Ishikawa (cell line): Measurements from ENCODE around the gene GREB1L.

Source experiments
- CEBPB ChIP-seq: IDR thresholded peaks from 2 replicates; pipeline ENCODE4 v1.6.1; 2012
- CREB1 ChIP-seq: IDR thresholded peaks from 2 replicates; pipeline ENCODE4 v1.6.1; 2012; ENCODE audit warnings: low read depth
- EGR1 ChIP-seq: IDR thresholded peaks from 2 replicates; pipeline ENCODE4 v1.6.1; 2012
- EP300 ChIP-seq: IDR thresholded peaks from 2 replicates; pipeline ENCODE4 v1.6.1; 2012; ENCODE audit warnings: borderline replicate concordance
- FOXM1 ChIP-seq: IDR thresholded peaks from 2 replicates; pipeline ENCODE4 v1.6.1; 2012; ENCODE audit warnings: low read depth, borderline replicate concordance
- NFIC ChIP-seq: IDR thresholded peaks from 2 replicates; pipeline ENCODE4 v1.6.1; 2012
- RAD21 ChIP-seq: IDR thresholded peaks from 2 replicates; pipeline ENCODE4 v1.6.1; 2012; ENCODE audit warnings: low read depth
- REST ChIP-seq: IDR thresholded peaks from 2 replicates; pipeline ENCODE4 v1.6.1; 2012; ENCODE audit warnings: low read depth, mild to moderate bottlenecking
- TAF1 ChIP-seq: IDR thresholded peaks from 2 replicates; pipeline ENCODE4 v1.6.1; 2012; ENCODE audit warnings: low read depth, mild to moderate bottlenecking
- YY1 ChIP-seq: IDR thresholded peaks from 2 replicates; pipeline ENCODE4 v1.6.1; 2012; ENCODE audit warnings: low read depth
- ZBTB7A ChIP-seq: IDR thresholded peaks from 2 replicates; pipeline ENCODE4 v1.6.1; 2012; ENCODE audit warnings: low read depth
- TF ChIP-seq, protein P1 (sequence below): IDR thresholded peaks from 2 replicates; pipeline ENCODE4 v1.6.1; 2012

GRCh38 chr18:21509062-21509461 is 267.0 kb downstream of the GREB1L start:
- TF ChIP-seq ZBTB7A: no peak
- TF ChIP-seq REST: no peak
- TF ChIP-seq, protein P1, sequence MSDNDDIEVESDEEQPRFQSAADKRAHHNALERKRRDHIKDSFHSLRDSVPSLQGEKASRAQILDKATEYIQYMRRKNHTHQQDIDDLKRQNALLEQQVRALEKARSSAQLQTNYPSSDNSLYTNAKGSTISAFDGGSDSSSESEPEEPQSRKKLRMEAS: no peak
- no peak for TF ChIP-seq YY1
- TF ChIP-seq EP300: no peak
- TF ChIP-seq TAF1: no peak
- no peak for TF ChIP-seq FOXM1
- TF ChIP-seq NFIC: no peak
- no peak for TF ChIP-seq CEBPB
- TF ChIP-seq RAD21: no peak
- TF ChIP-seq EGR1: no peak
- TF ChIP-seq CREB1: no peak
